ENCODE measurements around the gene KRT16. TPM values are rescaled to one million over a fixed set of nuclear protein-coding genes. Genes with fewer than 3 reads are reported as not detected.

KRT16 gene
- total and polyA plus RNA-seq, 10 of the 15 experiments (the other 5 are each of a cell fraction or from before 2014, with no cell fraction given), result 0.07 TPM; not detected in 9

- TF ChIP-seq POU2F2 (IDR thresholded peaks at IDR 0.05; ENCODE audit: borderline replicate concordance, low read depth, low read length) (no peak), MLLT1 (IDR thresholded peaks at IDR 0.05) (no peak), IKZF2 (IDR thresholded peaks at IDR 0.05) (no peak)
These were observed 24.1 kb upstream of the KRT16 start (continued) for GRCh38 chr17:41636652-41637051.

GRCh38 chr17:41635121-41636097, 22.8 kb upstream of the KRT16 start:
- WGBS (ENCODE audit: insufficient coverage, insufficient replicate concordance, low lambda C conversion rate, missing lambda C conversion rate), result 49% methylated on average over 28 of the region's 28 CpGs
- ChIA-PET RAD21 (ENCODE audit: unreplicated experiment) (no interaction called here), CTCF (no interaction called here), SMC1A (ENCODE audit: uncharacterized antibody, unreplicated experiment) (no interaction called here), POLR2A (no interaction called here)
- Histone ChIP-seq H3K27ac (ENCODE audit: control insufficient read depth, insufficient read depth) (no peak overlapping the region), H4K20me1 (ENCODE audit: control insufficient read depth, insufficient read depth) (no peaks in the 10 kb centered on the region), H3K36me3 (ENCODE audit: control insufficient read depth in 2 of 2, insufficient read depth in 2 of 2, low read length in 1 of 2) (no peaks in the 10 kb centered on the region), H3K9me3 (replicated peaks; ENCODE audit: control insufficient read depth, insufficient read depth, low read length) (no peaks in the 10 kb centered on the region), H3K4me1 (ENCODE audit: control insufficient read depth, insufficient read depth, low read length) (no peaks in the 10 kb centered on the region), H3K4me2 (ENCODE audit: control insufficient read depth, insufficient read depth) (no peak overlapping the region), H3K27me3 (replicated peaks in 1 of 2; ENCODE audit: control insufficient read depth in 2 of 2, insufficient read depth in 2 of 2, low read length in 1 of 2) (no peaks in the 10 kb centered on the region; a peak in 1 of 4 replicates), H2AFZ (ENCODE audit: control insufficient read depth, low read depth, low read length) (no peak overlapping the region), H3K9ac (ENCODE audit: control insufficient read depth, insufficient read depth, low read length) (no peak overlapping the region), H3K79me2 (ENCODE audit: control insufficient read depth, insufficient read depth, low read length) (no peaks in the 10 kb centered on the region), H3K4me3 (no peak overlapping the region)
- intact Hi-C loops (cut with micrococcal nuclease; ENCODE audit: unreplicated experiment) (no loop called here), in situ Hi-C loops (cut with MboI) (no loop called here)
- DNase-seq (ENCODE audit: low read depth, low spot score) (no peak), ATAC-seq (no peak), FAIRE-seq (no peak)
- BruUV-seq (replicated peaks), result no TSS peak
- TF ChIP-seq MEF2B (IDR thresholded peaks at IDR 0.05; ENCODE audit: partially characterized antibody, poor library complexity, severe bottlenecking) (no peak), NFYB (IDR thresholded peaks at IDR 0.05; ENCODE audit: insufficient read depth, low read depth, low read length) (no peak), BCL11A (IDR thresholded peaks at IDR 0.05; ENCODE audit: low read depth, low read length) (no peak), MYC (IDR thresholded peaks at IDR 0.05; ENCODE audit: insufficient read depth, insufficient read length, insufficient replicate concordance, low read length, severe bottlenecking) (no peak), ZBTB40 (IDR thresholded peaks at IDR 0.05; ENCODE audit: borderline replicate concordance) (no peak), ATF2 (IDR thresholded peaks at IDR 0.05; ENCODE audit: low read length) (no peak), IRF3 (IDR thresholded peaks at IDR 0.05) (no peak), JUND (IDR thresholded peaks at IDR 0.05; ENCODE audit: low read depth, low read length) (no peak), HDAC6 (IDR thresholded peaks at IDR 0.05; ENCODE audit: unreplicated experiment) (no peak)
